IMR-90 (cell line): ENCODE results near the gene POFUT2. TPM values are rescaled to one million over a fixed set of nuclear protein-coding genes. Genes with fewer than 3 reads are reported as not detected.

Experiments
- ATAC-seq: fragments of 200-7000 bp; cut with Tn5 transposase; 2 replicates; pipeline ENCODE4 v1.9.1; 2020; ENCODE audit warnings: low read depth, mild to moderate bottlenecking, moderate library complexity
- BruUV-seq: library from RNA; stranded (reverse); fragments of 400-500 nt; replicated peaks from 2 replicates; lab custom pipeline; 2021; lab: Mats Ljungman, UMichigan
- CTCF ChIA-PET: fragments of 300-600 bp; formaldehyde crosslinking; extraction: SDS; loops from one replicate; lab custom pipeline; 2021; ENCODE audit warnings: antibody characterized with exemption; lab: Yijun Ruan, JAX
- POLR2A ChIA-PET: fragments of 300-600 bp; sonication (Branson Sonifier 250); formaldehyde crosslinking; loops from one replicate; lab custom pipeline; 2022; ENCODE audit warnings: antibody characterized with exemption; ENCODE audit not compliant: unreplicated experiment; lab: Charles Lee
- DNase-seq: peaks from one replicate; pipeline ENCODE4 v3.0.0; 2013
- H2AFZ ChIP-seq: replicated peaks from 2 replicates; pipeline ENCODE3; 2013; ENCODE audit warnings: low read length, mild to moderate bottlenecking; ENCODE audit not compliant: poor library complexity
- H2AK5ac ChIP-seq: 2 replicates; pipeline ENCODE4 v1.6.1; 2013; ENCODE audit warnings: low read depth, low read length, inconsistent platforms
- H2AK9ac ChIP-seq: replicated peaks from 2 replicates; pipeline ENCODE3; 2013; ENCODE audit warnings: mild to moderate bottlenecking, low read depth, low read length, moderate library complexity; ENCODE audit not compliant: poor library complexity
- H2BK120ac ChIP-seq: 2 replicates; pipeline ENCODE4 v1.6.1; 2013; ENCODE audit warnings: low read depth, low read length, inconsistent platforms
- H2BK15ac ChIP-seq: 3 replicates; pipeline ENCODE4 v1.6.1; 2013; ENCODE audit warnings: low read depth, low read length, inconsistent platforms
- H2BK20ac ChIP-seq: 2 replicates; pipeline ENCODE4 v1.6.1; 2013; ENCODE audit warnings: low read depth, mild to moderate bottlenecking, inconsistent platforms, low read length, moderate library complexity
- H2BK5ac ChIP-seq: 2 replicates; pipeline ENCODE4 v1.6.1; 2013; ENCODE audit warnings: mild to moderate bottlenecking, low read depth, low read length, inconsistent platforms; ENCODE audit not compliant: poor library complexity, severe bottlenecking
- H3K14ac ChIP-seq: replicated peaks from 2 replicates; pipeline ENCODE4 v1.6.1; 2013; ENCODE audit warnings: low read depth, low read length, inconsistent platforms
- H3K18ac ChIP-seq: 2 replicates; pipeline ENCODE4 v1.6.1; 2013; ENCODE audit warnings: low read depth, low read length, control low read depth
- H3K23ac ChIP-seq: 2 replicates; pipeline ENCODE4 v1.6.1; 2013; ENCODE audit warnings: low read depth, low read length, inconsistent platforms
- H3K27ac ChIP-seq: 2 replicates; pipeline ENCODE4 v1.5.1; 2013; ENCODE audit warnings: mild to moderate bottlenecking, control low read depth, low read length; ENCODE audit not compliant: insufficient read depth
- H3K27me3 ChIP-seq: 2 replicates; pipeline ENCODE4 v1.6.1; 2013; ENCODE audit warnings: low read length; ENCODE audit not compliant: control insufficient read depth, insufficient read depth
- H3K36me3 ChIP-seq: 2 replicates; pipeline ENCODE4 v1.6.1; 2013; ENCODE audit warnings: low read length, mixed read lengths; ENCODE audit not compliant: control insufficient read depth, insufficient read depth
- H3K4ac ChIP-seq: 2 replicates; pipeline ENCODE4 v1.6.1; 2013; ENCODE audit warnings: low read depth, low read length, inconsistent platforms
- H3K4me1 ChIP-seq: 2 replicates; pipeline ENCODE4 v1.6.1; 2013; ENCODE audit warnings: low read length, mixed read lengths; ENCODE audit not compliant: control insufficient read depth, insufficient read depth
- H3K4me2 ChIP-seq: 2 replicates; pipeline ENCODE4 v1.6.1; 2013; ENCODE audit warnings: low read depth, mild to moderate bottlenecking, control low read depth, low read length, moderate library complexity
- H3K4me3 ChIP-seq: 2 replicates; pipeline ENCODE4 v1.5.1; 2013; ENCODE audit warnings: low read depth, mild to moderate bottlenecking, control low read depth, low read length, moderate library complexity; ENCODE audit not compliant: insufficient read depth
- H3K56ac ChIP-seq: 2 replicates; pipeline ENCODE4 v1.6.1; 2013; ENCODE audit warnings: low read length, inconsistent platforms; ENCODE audit not compliant: insufficient read depth; ENCODE audit errors: extremely low read depth
- H3K79me1 ChIP-seq, 2 experiments: 2 replicates each; pipeline ENCODE4 v1.6.1; 2013; ENCODE audit warnings: low read length in 2 of 2, inconsistent platforms in 1 of 2, low read depth in 1 of 2
- H3K9ac ChIP-seq: 2 replicates; pipeline ENCODE4 v1.6.1; 2013; ENCODE audit warnings: low read depth, low read length, control low read depth
- H3K9me1 ChIP-seq: 2 replicates; pipeline ENCODE4 v1.6.1; 2013; ENCODE audit warnings: low read length, inconsistent platforms; ENCODE audit not compliant: insufficient read depth
- H3K9me3 ChIP-seq: 2 replicates; pipeline ENCODE4 v1.6.1; 2013; ENCODE audit warnings: low read length; ENCODE audit not compliant: control insufficient read depth, insufficient read depth
- H4K20me1 ChIP-seq: 2 replicates; pipeline ENCODE4 v1.6.1; 2013; ENCODE audit warnings: low read length, inconsistent platforms; ENCODE audit not compliant: insufficient read depth
- H4K5ac ChIP-seq: 2 replicates; pipeline ENCODE4 v1.6.1; 2013; ENCODE audit warnings: mild to moderate bottlenecking, low read depth, low read length, control low read depth
- H4K8ac ChIP-seq, 2 experiments: 2 replicates each; pipeline ENCODE4 v1.6.1; 2013; ENCODE audit warnings: low read depth in 2 of 2, low read length in 2 of 2, control low read depth in 1 of 2, inconsistent platforms in 1 of 2
- H4K91ac ChIP-seq: 2 replicates; pipeline ENCODE4 v1.6.1; 2013; ENCODE audit warnings: low read depth, low read length, inconsistent platforms; ENCODE audit not compliant: insufficient read depth
- NFE2L2 ChIP-seq: fragments of 150-350 bp; IDR thresholded peaks from 2 replicates; pipeline ENCODE4 v1.6.1; 2016; ENCODE audit warnings: low read depth, mild to moderate bottlenecking, low read length
- RCOR1 ChIP-seq: IDR thresholded peaks from 2 replicates; pipeline ENCODE4 v1.6.1; 2012; ENCODE audit warnings: mild to moderate bottlenecking, low read length, improper control_type of control experiment; ENCODE audit not compliant: insufficient replicate concordance
- WGBS, 2 experiments: methylation state at CpG; one replicate each; pipeline versions ENCODE4 v1.1.5 to v1.1.7; 2013; ENCODE audit warnings: missing lambda C conversion rate in 2 of 2; ENCODE audit not compliant: insufficient read length in 1 of 2; ENCODE audit errors: extremely low coverage in 2 of 2; 5-methylcytosine and 5-hydroxymethylcytosine counted together
- dilution Hi-C: fragments of 300-500 bp; cut with HindIII; formaldehyde crosslinking; loops from one replicate; pipeline ENCODE4 v1.14.3; 2018; ENCODE audit warnings: low sequenced_read_pairs; ENCODE audit not compliant: unreplicated experiment
- in situ Hi-C: fragments of 300-500 bp; cut with MboI; formaldehyde crosslinking; loops from 3 replicates; pipeline ENCODE4 v1.14.3; 2019; ENCODE audit warnings: low sequenced_read_pairs, inconsistent platforms, mixed read lengths
- intact Hi-C: fragments of 100-400 bp; cut with micrococcal nuclease; formaldehyde crosslinking; loops from 2 replicates; pipeline ENCODE4 v1.10.0; 2022
- polyA plus RNA-seq, 3 experiments: library from polyadenylated mRNA; depleted of rRNA; stranded (reverse); fragments of >200 nt; gene quantifications; 2 replicates each; pipeline ENCODE4 v1.2.3, GENCODE V29; 2012; ENCODE audit warnings: low replicate concordance in 1 of 3
- total RNA-seq: library from RNA; depleted of rRNA; stranded (reverse); fragments of >200 nt; gene quantifications from 2 replicates; pipeline ENCODE4 v1.2.3, GENCODE V29; 2012

Gene POFUT2
- total and polyA plus RNA-seq, 2 of the 4 experiments (the other 2 are of a cell fraction), result 18.8 to 59.3 TPM

DNA sequence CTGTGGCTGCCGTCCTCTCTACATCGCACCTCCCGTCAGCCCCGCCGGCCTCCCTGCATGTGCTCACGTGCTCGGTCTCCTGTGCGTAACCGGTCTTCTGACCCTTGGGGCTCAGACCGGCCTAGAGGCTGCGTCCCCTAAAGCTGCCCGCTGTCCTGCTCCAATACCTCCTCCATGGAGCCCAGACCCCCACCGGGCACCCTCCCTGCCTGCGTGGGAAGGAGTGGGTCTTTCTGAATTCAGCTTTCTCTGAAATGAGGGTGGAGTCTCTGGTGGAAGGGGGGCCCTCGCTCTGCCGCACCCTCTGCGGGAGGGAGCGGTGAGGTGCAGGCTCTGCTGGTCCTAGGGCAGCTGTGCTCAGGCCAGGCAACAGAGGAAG is 18.7 kb upstream of the POFUT2 start:
- no peak for TF ChIP-seq RCOR1
- no peak for TF ChIP-seq NFE2L2
- peak overlapping the region; percentile 77 for H3K18ac ChIP-seq
- H3K4me2 ChIP-seq, result peak overlapping the region; percentile 24; the same call in 1 of the 2 replicates
- peak overlapping the region; percentile 75 for H4K91ac ChIP-seq
- peak overlapping the region; percentile 72 for H2BK20ac ChIP-seq
- H3K9me1 ChIP-seq, result peaks cover 22% of the 10 kb centered on the region
- no TSS peak for BruUV-seq
- DNase-seq (no peak), ATAC-seq (no peak)
- ChIA-PET CTCF (no interaction called here), POLR2A (no interaction called here)
- WGBS, 2 experiments, result 84% methylated on average over 5 of the region's 18 CpGs; no CpG with 5 or more reads in 1 of the 2 experiments
- H3K9me3 ChIP-seq, result no peaks in the 10 kb centered on the region
- peak overlapping the region; percentile 4; the same call in 1 of the 3 replicates for H2BK15ac ChIP-seq
- peak overlapping the region; percentile 65 for H3K23ac ChIP-seq
- no peak overlapping the region for H3K56ac ChIP-seq
- peak overlapping the region; percentile 36 for H2BK5ac ChIP-seq
- peaks cover 31% of the 10 kb centered on the region for H3K4me1 ChIP-seq
- no peak overlapping the region for H3K4me3 ChIP-seq
- peak overlapping the region; percentile 98 for H2AK5ac ChIP-seq
- H3K27me3 ChIP-seq, result no peaks in the 10 kb centered on the region
- H4K5ac ChIP-seq, result peak overlapping the region; percentile 87
- in situ Hi-C loops (no loop called here), intact Hi-C loops (no loop called here), dilution Hi-C loops (no loop called here)
- H3K27ac ChIP-seq, result peak overlapping the region; percentile 76
- H2AFZ ChIP-seq, result peak overlapping the region; percentile 90
- H3K9ac ChIP-seq, result peak overlapping the region; percentile 49
- no peaks in the 10 kb centered on the region for H4K20me1 ChIP-seq
- peak overlapping the region; percentile 78 for H3K14ac ChIP-seq
- peak overlapping the region; percentile 85 for H2AK9ac ChIP-seq
- peak overlapping the region; percentile 88 for H2BK120ac ChIP-seq
- peaks cover 0 to 16% of the 10 kb centered on the region in 2 experiments; a peak in 2 of 4 replicates for H3K79me1 ChIP-seq
- H3K36me3 ChIP-seq, result no peaks in the 10 kb centered on the region
- peak overlapping the region; percentile 79 to 80 for H4K8ac ChIP-seq
- H3K4ac ChIP-seq, result peak overlapping the region; percentile 95
